HepG2 (cell line): ENCODE data around the gene CAMK2D. TPM values are rescaled to one million over a fixed set of nuclear protein-coding genes. Genes with fewer than 3 reads are reported as not detected.

ENCODE experiments used
- CEBPB ChIP-seq: IDR thresholded peaks from 2 replicates; pipeline ENCODE4 v1.6.1; 2011; ENCODE audit warnings: low read depth, low read length, improper control_type of control experiment, borderline replicate concordance
- EEA1 ChIP-seq: sonication (generic); formaldehyde crosslinking; IDR thresholded peaks from 2 replicates; pipeline ENCODE4 v1.5.1; 2020; ENCODE audit warnings: mild to moderate bottlenecking, missing genetic modification reagents, borderline replicate concordance
- FOSL1 ChIP-seq: sonication (generic); formaldehyde crosslinking; IDR thresholded peaks from 2 replicates; pipeline ENCODE4 v1.9.0; 2021; ENCODE audit warnings: missing genetic modification reagents, borderline replicate concordance
- FOXJ3 ChIP-seq: sonication (generic); formaldehyde crosslinking; IDR thresholded peaks from 2 replicates; pipeline ENCODE4 v1.4.0; 2020; ENCODE audit warnings: missing genetic modification reagents, mild to moderate bottlenecking, borderline replicate concordance
- GATAD2A ChIP-seq: IDR thresholded peaks from 2 replicates; pipeline ENCODE4 v1.6.1; 2016
- GTF3A ChIP-seq: sonication (generic); formaldehyde crosslinking; conservative IDR thresholded peaks from 2 replicates; pipeline ENCODE4 v1.4.0; 2020; ENCODE audit warnings: mild to moderate bottlenecking, missing genetic modification reagents
- KLF9 ChIP-seq: IDR thresholded peaks from 2 replicates; pipeline ENCODE4 v1.6.1; 2016; ENCODE audit warnings: low read depth
- KMT2B ChIP-seq: IDR thresholded peaks from 2 replicates; pipeline ENCODE4 v1.6.1; 2016; ENCODE audit warnings: missing genetic modification reagents, missing compliant biosample characterization
- PHF20 ChIP-seq: sonication (generic); formaldehyde crosslinking; IDR thresholded peaks from 2 replicates; pipeline ENCODE4 v1.5.0; 2020; ENCODE audit warnings: mild to moderate bottlenecking, missing genetic modification reagents
- RARA ChIP-seq: IDR thresholded peaks from 2 replicates; pipeline ENCODE4 v1.6.1; 2016; ENCODE audit warnings: missing genetic modification reagents, missing compliant biosample characterization
- SAP130 ChIP-seq: IDR thresholded peaks from 2 replicates; pipeline ENCODE4 v1.6.1; 2016; ENCODE audit warnings: low read depth
- SNAI1 ChIP-seq: sonication (generic); formaldehyde crosslinking; IDR thresholded peaks from 2 replicates; pipeline ENCODE4 v1.5.0; 2020; ENCODE audit warnings: mild to moderate bottlenecking, missing genetic modification reagents, borderline replicate concordance
- SP1 ChIP-seq, 2 experiments: fragments of 450-650 bp in 1 of 2; sonication (generic) in 1 of 2; formaldehyde crosslinking in 1 of 2; IDR thresholded peaks; 2 replicates each; pipeline versions ENCODE4 v1.4.0 to v1.6.1; 2016 to 2020; ENCODE audit warnings: missing genetic modification reagents in 1 of 2
- TCF12 ChIP-seq, 2 experiments: fragments of 450-650 bp in 1 of 2; sonication (generic) in 1 of 2; formaldehyde crosslinking in 1 of 2; IDR thresholded peaks; 2 replicates each; pipeline versions ENCODE4 v1.6.1 to v1.8.0; 2017 to 2022; ENCODE audit warnings: antibody characterized with exemption in 1 of 2, mild to moderate bottlenecking in 1 of 2, missing genetic modification reagents in 1 of 2, moderate library complexity in 1 of 2
- TEAD3 ChIP-seq: optimal IDR thresholded peaks from 2 replicates; pipeline ENCODE3; 2016; ENCODE audit warnings: borderline replicate concordance
- ZFP36 ChIP-seq: fragments of 150-350 bp; IDR thresholded peaks from 2 replicates; pipeline ENCODE4 v1.6.1; 2018; ENCODE audit warnings: borderline replicate concordance, low read length, low read depth; ENCODE audit not compliant: partially characterized antibody
- ZFP37 ChIP-seq: sonication (generic); formaldehyde crosslinking; IDR thresholded peaks from 2 replicates; pipeline ENCODE4 v1.4.0; 2020; ENCODE audit warnings: missing genetic modification reagents, borderline replicate concordance
- ZNF350 ChIP-seq: sonication (generic); formaldehyde crosslinking; IDR thresholded peaks from 2 replicates; pipeline ENCODE4 v1.4.0; 2020; ENCODE audit warnings: mild to moderate bottlenecking, low read depth, missing genetic modification reagents, borderline replicate concordance
- ZNF607 ChIP-seq: sonication (generic); formaldehyde crosslinking; IDR thresholded peaks from 2 replicates; pipeline ENCODE4 v1.5.1; 2020; ENCODE audit warnings: missing genetic modification reagents, mild to moderate bottlenecking, borderline replicate concordance
- ZNF850 ChIP-seq: sonication (generic); formaldehyde crosslinking; conservative IDR thresholded peaks from 2 replicates; pipeline ENCODE4 v1.9.0; 2021; ENCODE audit warnings: mild to moderate bottlenecking, missing genetic modification reagents
- polyA plus RNA-seq, 8 experiments: library from polyadenylated mRNA; depleted of rRNA in 3 of 8; stranded (reverse) in 7 of 8; unstranded in 1 of 8; fragments of >200 nt; fragmentation: Illumina TruSeq in 4 of 8; extraction: Trizol in 4 of 8; gene quantifications; 2 replicates each; pipeline versions ENCODE4 v1.2.1 to v1.2.3, GENCODE V29; 2011 to 2016; ENCODE audit warnings: low read depth in 4 of 8, missing spikeins in 1 of 8, mixed read lengths in 1 of 8; ENCODE audit not compliant: insufficient read depth in 1 of 8
- total RNA-seq, 5 experiments: library from RNA; depleted of rRNA; stranded (reverse); fragments of >200 nt; fragmentation: Illumina TruSeq; extraction: Trizol; gene quantifications; 2 replicates each; pipeline ENCODE4 v1.2.3, GENCODE V29; 2016; ENCODE audit warnings: low read depth in 1 of 5
- TF ChIP-seq, protein P1 (sequence below): sonication (generic); formaldehyde crosslinking; IDR thresholded peaks from 2 replicates; pipeline ENCODE4 v1.4.0; 2020; ENCODE audit warnings: mild to moderate bottlenecking, missing genetic modification reagents
- TF ChIP-seq, protein P2 (sequence below): sonication (generic); formaldehyde crosslinking; IDR thresholded peaks from 2 replicates; pipeline ENCODE4 v1.4.0; 2020; ENCODE audit warnings: missing genetic modification reagents
- TF ChIP-seq, protein P3 (sequence below): sonication (generic); formaldehyde crosslinking; IDR thresholded peaks from 2 replicates; pipeline ENCODE4 v1.4.0; 2020; ENCODE audit warnings: missing genetic modification reagents, borderline replicate concordance
- TF ChIP-seq, protein P4 (sequence below): sonication (generic); formaldehyde crosslinking; IDR thresholded peaks from 2 replicates; pipeline ENCODE4 v1.4.0; 2020; ENCODE audit warnings: missing genetic modification reagents, borderline replicate concordance

Gene CAMK2D
- total and polyA plus RNA-seq, 2 of the 13 experiments (the other 11 are each of a cell fraction or from before 2014, with no cell fraction given) = 18.0 to 65.4 TPM

DNA sequence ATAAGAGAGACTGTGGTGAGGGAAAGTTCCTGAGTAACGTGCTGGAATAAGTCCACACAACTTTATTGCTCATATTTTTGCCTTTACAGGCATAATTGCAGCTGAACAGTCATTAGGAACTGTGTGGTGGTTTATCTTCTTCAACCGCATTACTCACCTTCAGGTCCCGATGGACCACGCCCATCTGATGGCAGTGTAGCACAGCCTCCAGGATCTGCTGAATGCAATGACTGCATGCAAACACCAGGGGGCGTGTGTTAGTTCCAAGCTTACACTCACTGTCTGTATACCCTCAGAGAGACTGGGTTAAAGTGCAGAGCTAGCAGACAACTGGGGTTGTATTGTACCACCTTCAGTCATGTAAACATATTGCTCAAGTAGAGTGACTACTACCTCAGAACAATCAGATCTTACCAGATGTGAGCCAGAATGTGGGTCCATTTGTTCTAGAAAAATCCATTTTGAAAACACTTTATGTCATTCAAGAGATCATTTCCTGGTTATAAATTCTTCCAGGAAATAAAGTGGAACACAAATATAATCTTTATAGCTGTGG is 214.0 kb downstream of the CAMK2D start (continued):
- TF ChIP-seq FOSL1 (CRISPR knock-in tag) (no peak), ZNF350 (CRISPR knock-in tag) (peak; percentile 57; the same call in 1 of the 2 replicates), SAP130 (CRISPR knock-in tag) (peak; percentile 89), CEBPB (peak; percentile 94), PHF20 (CRISPR knock-in tag) (no peak), SNAI1 (CRISPR knock-in tag) (no peak), FOXJ3 (CRISPR knock-in tag) (peak; percentile 91), KMT2B (CRISPR knock-in tag) (peak; percentile 60; the same call in 1 of the 2 replicates), EEA1 (no peak), KLF9 (CRISPR knock-in tag) (peak; percentile 91; the same call in 1 of the 2 replicates), TEAD3 (peak; percentile 69), RARA (CRISPR knock-in tag) (peak; percentile 64), ZFP37 (CRISPR knock-in tag) (no peak), ZNF850 (CRISPR knock-in tag) (no peak), ZNF607 (CRISPR knock-in tag) (no peak), GATAD2A (CRISPR knock-in tag) (peak; percentile 92), GTF3A (CRISPR knock-in tag) (no peak), SP1 (IDR thresholded peaks at IDR 0.05) (no peak), SP1 (CRISPR knock-in tag; IDR thresholded peaks at IDR 0.05) (peak; percentile 61), ZFP36 (no peak), TCF12 (IDR thresholded peaks at IDR 0.05) (no peak), TCF12 (CRISPR knock-in tag; IDR thresholded peaks at IDR 0.05) (no peak)
- TF ChIP-seq, protein P1, sequence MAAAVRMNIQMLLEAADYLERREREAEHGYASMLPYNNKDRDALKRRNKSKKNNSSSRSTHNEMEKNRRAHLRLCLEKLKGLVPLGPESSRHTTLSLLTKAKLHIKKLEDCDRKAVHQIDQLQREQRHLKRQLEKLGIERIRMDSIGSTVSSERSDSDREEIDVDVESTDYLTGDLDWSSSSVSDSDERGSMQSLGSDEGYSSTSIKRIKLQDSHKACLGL (CRISPR knock-in tag) = no peak
- TF ChIP-seq, protein P2, sequence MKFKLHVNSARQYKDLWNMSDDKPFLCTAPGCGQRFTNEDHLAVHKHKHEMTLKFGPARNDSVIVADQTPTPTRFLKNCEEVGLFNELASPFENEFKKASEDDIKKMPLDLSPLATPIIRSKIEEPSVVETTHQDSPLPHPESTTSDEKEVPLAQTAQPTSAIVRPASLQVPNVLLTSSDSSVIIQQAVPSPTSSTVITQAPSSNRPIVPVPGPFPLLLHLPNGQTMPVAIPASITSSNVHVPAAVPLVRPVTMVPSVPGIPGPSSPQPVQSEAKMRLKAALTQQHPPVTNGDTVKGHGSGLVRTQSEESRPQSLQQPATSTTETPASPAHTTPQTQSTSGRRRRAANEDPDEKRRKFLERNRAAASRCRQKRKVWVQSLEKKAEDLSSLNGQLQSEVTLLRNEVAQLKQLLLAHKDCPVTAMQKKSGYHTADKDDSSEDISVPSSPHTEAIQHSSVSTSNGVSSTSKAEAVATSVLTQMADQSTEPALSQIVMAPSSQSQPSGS (CRISPR knock-in tag) = peak; percentile 67
- TF ChIP-seq, protein P3, sequence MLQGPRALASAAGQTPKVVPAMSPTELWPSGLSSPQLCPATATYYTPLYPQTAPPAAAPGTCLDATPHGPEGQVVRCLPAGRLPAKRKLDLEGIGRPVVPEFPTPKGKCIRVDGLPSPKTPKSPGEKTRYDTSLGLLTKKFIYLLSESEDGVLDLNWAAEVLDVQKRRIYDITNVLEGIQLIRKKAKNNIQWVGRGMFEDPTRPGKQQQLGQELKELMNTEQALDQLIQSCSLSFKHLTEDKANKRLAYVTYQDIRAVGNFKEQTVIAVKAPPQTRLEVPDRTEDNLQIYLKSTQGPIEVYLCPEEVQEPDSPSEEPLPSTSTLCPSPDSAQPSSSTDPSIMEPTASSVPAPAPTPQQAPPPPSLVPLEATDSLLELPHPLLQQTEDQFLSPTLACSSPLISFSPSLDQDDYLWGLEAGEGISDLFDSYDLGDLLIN (CRISPR knock-in tag) = no peak
- TF ChIP-seq, protein P4, sequence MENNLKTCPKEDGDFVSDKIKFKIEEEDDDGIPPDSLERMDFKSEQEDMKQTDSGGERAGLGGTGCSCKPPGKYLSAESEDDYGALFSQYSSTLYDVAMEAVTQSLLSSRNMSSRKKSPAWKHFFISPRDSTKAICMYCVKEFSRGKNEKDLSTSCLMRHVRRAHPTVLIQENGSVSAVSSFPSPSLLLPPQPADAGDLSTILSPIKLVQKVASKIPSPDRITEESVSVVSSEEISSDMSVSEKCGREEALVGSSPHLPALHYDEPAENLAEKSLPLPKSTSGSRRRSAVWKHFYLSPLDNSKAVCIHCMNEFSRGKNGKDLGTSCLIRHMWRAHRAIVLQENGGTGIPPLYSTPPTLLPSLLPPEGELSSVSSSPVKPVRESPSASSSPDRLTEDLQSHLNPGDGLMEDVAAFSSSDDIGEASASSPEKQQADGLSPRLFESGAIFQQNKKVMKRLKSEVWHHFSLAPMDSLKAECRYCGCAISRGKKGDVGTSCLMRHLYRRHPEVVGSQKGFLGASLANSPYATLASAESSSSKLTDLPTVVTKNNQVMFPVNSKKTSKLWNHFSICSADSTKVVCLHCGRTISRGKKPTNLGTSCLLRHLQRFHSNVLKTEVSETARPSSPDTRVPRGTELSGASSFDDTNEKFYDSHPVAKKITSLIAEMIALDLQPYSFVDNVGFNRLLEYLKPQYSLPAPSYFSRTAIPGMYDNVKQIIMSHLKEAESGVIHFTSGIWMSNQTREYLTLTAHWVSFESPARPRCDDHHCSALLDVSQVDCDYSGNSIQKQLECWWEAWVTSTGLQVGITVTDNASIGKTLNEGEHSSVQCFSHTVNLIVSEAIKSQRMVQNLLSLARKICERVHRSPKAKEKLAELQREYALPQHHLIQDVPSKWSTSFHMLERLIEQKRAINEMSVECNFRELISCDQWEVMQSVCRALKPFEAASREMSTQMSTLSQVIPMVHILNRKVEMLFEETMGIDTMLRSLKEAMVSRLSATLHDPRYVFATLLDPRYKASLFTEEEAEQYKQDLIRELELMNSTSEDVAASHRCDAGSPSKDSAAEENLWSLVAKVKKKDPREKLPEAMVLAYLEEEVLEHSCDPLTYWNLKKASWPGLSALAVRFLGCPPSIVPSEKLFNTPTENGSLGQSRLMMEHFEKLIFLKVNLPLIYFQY (CRISPR knock-in tag) = peak; percentile 32; the same call in 1 of the 2 replicates
